Measurements from ENCODE around the gene PRG2. TPM values are rescaled to one million over a fixed set of nuclear protein-coding genes. Genes with fewer than 3 reads are reported as not detected.

The PRG2 gene
- total and polyA plus RNA-seq, 9 of the 15 experiments (the other 6 are each of a cell fraction or from before 2014, with no cell fraction given) = 1.8 to 78.0 (median 26.6) TPM

DNA sequence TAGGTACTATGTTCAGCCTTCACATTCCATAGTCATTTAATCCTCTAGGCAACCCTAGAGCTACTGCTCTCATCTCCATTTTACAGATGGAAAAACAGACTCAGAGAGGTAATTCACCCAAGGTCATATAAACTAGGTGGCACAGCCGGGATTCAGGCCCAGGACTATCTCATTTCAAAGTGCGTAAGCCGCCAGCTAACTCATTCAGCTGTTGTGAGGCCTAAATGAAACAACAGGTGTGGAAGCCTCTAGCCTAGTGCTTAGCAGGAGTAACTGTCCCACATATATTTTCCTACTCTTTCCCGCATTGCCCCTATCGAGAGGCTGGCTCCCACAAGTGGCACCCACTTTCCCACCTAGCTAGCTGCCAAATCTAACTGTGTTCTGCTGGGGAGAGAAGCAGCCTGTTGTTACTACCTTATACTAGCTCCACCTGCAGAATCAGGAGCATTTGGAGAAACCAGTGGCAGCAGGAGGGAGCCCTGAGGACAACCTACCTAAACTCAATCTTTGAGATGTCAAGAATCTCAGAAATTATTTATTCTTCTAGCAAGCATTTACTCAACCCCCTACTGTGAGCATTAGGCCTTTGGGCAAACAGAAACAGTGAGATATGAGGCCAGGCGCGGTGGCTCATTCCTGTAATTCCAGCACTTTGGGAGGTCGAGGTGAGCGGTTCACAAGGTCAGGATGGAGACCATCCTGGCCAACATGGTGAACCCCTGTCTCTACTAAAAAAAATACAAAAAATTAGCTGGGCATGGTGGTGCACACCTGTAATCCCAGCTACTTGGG lies 30.4 kb downstream of the PRG2 start:
- no peak overlapping the region for H3K27ac ChIP-seq (ENCODE audit: extremely low read depth, low read depth, low read length)
- 56% methylated on average over 9 of the region's 9 CpGs for WGBS (ENCODE audit: insufficient coverage, low coverage, missing lambda C conversion rate)
- ChIA-PET CTCF (ENCODE audit: low intra/inter-chr PET ratio) (no interaction called here), POLR2A (interaction anchor here (0.5 to 1.1 kb wide), 4 partner anchors 8 to 387 kb away, joined by 3 to 4 read pairs (median 3); no protein-coding TSS in a partner anchor)
- H3K9me3 ChIP-seq (replicated peaks; ENCODE audit: control insufficient read depth, insufficient read depth, low read depth, low read length) = no peaks in the 10 kb centered on the region
- ATAC-seq (no peak), FAIRE-seq (no peak), DNase-seq (ENCODE audit: extremely low read depth in 1 of 4, low spot score in 3 of 4) (no peak)
- no peaks in the 10 kb centered on the region for H3K27me3 ChIP-seq (ENCODE audit: control insufficient read depth in 2 of 2, insufficient read depth in 2 of 2, low read length in 2 of 2)
- H4K20me1 ChIP-seq (replicated peaks; ENCODE audit: control insufficient read depth, insufficient read depth, low read length) = no peaks in the 10 kb centered on the region
- intact Hi-C loops (cut with micrococcal nuclease) = loop anchor here (2.0 kb wide), 1 partner anchor 43 kb away; no protein-coding TSS in a partner anchor
- no peaks in the 10 kb centered on the region for H3K9me1 ChIP-seq (ENCODE audit: control insufficient read depth, insufficient read depth, low read length)
- no peak overlapping the region for H3K9ac ChIP-seq (ENCODE audit: insufficient read depth in 1 of 2, low read depth in 2 of 2, low read length in 2 of 2)
- H3K4me3 ChIP-seq = no peak overlapping the region
- BruUV-seq (replicated peaks) = no TSS peak
- no peak overlapping the region for H3K4me2 ChIP-seq (ENCODE audit: insufficient read depth, low read length)
- no peaks in the 10 kb centered on the region for H3K36me3 ChIP-seq (ENCODE audit: control insufficient read depth, insufficient read depth, low read length)
- in situ Hi-C loops (cut with MboI) = no loop called here
- H3K79me2 ChIP-seq (ENCODE audit: control insufficient read depth, insufficient read depth, low read length) = no peaks in the 10 kb centered on the region
- no peak overlapping the region for H2AFZ ChIP-seq (ENCODE audit: low read depth, low read length)
- TF ChIP-seq, protein P1, sequence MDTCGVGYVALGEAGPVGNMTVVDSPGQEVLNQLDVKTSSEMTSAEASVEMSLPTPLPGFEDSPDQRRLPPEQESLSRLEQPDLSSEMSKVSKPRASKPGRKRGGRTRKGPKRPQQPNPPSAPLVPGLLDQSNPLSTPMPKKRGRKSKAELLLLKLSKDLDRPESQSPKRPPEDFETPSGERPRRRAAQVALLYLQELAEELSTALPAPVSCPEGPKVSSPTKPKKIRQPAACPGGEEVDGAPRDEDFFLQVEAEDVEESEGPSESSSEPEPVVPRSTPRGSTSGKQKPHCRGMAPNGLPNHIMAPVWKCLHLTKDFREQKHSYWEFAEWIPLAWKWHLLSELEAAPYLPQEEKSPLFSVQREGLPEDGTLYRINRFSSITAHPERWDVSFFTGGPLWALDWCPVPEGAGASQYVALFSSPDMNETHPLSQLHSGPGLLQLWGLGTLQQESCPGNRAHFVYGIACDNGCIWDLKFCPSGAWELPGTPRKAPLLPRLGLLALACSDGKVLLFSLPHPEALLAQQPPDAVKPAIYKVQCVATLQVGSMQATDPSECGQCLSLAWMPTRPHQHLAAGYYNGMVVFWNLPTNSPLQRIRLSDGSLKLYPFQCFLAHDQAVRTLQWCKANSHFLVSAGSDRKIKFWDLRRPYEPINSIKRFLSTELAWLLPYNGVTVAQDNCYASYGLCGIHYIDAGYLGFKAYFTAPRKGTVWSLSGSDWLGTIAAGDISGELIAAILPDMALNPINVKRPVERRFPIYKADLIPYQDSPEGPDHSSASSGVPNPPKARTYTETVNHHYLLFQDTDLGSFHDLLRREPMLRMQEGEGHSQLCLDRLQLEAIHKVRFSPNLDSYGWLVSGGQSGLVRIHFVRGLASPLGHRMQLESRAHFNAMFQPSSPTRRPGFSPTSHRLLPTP (IDR thresholded peaks at IDR 0.05; ENCODE audit: borderline replicate concordance, extremely low read depth, insufficient read length) = no peak
- TF ChIP-seq ARNT (IDR thresholded peaks at IDR 0.05) = no peak
- peak; percentile 51; the same call in 1 of the 2 replicates for TF ChIP-seq ZBTB33 (CRISPR knock-in tag; IDR thresholded peaks at IDR 0.05)
- TF ChIP-seq RBFOX2 (IDR thresholded peaks at IDR 0.05; ENCODE audit: low read depth, low read length) = no peak
- TF ChIP-seq TRIM28 (IDR thresholded peaks at IDR 0.05) = no peak
- TF ChIP-seq FOSL1 (tag; conservative IDR thresholded peaks at IDR 0.05) = no peak
- TF ChIP-seq ZNF407 (IDR thresholded peaks at IDR 0.05; ENCODE audit: low read depth) = no peak
- peaks cover 10 to 21% of the 10 kb centered on the region in 2 experiments for H3K4me1 ChIP-seq (replicated peaks in 1 of 2; ENCODE audit: control insufficient read depth in 2 of 2, insufficient read depth in 2 of 2, low read length in 2 of 2)

All from K562 (cell line).